ENCODE data around the gene TANC1.

DNA sequence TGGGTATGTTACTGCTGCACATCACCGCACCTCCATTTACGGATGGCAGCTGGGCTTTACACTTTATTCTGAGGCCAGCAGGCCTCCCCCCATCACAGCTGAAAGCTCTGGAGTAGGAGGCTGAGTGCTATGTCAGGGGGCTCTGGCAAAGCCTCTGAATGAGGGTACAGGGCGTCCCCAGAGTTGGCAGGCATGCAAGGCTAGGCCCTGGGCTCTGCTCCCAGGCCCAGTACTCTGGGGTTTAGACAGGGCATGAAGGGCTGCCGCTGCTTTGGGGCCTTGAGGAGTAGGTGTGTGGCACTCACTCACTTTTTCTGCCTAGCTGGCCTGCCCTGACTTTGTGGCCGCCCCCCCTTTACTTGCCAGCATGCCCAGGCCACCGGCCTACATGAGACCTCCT lies 227.3 kb downstream of the TANC1 start:
- TF ChIP-seq POLR2AphosphoS5 (IDR thresholded peaks at IDR 0.05; ENCODE audit: low read depth, low read length) (no peak), TAF1 (IDR thresholded peaks at IDR 0.05; ENCODE audit: borderline replicate concordance, insufficient read depth, low read length) (no peak), SIN3A (IDR thresholded peaks at IDR 0.05; ENCODE audit: borderline replicate concordance, insufficient read depth, low read length) (no peak)
- TF ChIP-seq, protein P1, sequence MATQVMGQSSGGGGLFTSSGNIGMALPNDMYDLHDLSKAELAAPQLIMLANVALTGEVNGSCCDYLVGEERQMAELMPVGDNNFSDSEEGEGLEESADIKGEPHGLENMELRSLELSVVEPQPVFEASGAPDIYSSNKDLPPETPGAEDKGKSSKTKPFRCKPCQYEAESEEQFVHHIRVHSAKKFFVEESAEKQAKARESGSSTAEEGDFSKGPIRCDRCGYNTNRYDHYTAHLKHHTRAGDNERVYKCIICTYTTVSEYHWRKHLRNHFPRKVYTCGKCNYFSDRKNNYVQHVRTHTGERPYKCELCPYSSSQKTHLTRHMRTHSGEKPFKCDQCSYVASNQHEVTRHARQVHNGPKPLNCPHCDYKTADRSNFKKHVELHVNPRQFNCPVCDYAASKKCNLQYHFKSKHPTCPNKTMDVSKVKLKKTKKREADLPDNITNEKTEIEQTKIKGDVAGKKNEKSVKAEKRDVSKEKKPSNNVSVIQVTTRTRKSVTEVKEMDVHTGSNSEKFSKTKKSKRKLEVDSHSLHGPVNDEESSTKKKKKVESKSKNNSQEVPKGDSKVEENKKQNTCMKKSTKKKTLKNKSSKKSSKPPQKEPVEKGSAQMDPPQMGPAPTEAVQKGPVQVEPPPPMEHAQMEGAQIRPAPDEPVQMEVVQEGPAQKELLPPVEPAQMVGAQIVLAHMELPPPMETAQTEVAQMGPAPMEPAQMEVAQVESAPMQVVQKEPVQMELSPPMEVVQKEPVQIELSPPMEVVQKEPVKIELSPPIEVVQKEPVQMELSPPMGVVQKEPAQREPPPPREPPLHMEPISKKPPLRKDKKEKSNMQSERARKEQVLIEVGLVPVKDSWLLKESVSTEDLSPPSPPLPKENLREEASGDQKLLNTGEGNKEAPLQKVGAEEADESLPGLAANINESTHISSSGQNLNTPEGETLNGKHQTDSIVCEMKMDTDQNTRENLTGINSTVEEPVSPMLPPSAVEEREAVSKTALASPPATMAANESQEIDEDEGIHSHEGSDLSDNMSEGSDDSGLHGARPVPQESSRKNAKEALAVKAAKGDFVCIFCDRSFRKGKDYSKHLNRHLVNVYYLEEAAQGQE (IDR thresholded peaks at IDR 0.05; ENCODE audit: insufficient read depth in 1 of 2, low read depth in 2 of 2, low read length in 2 of 2), result no peak

Measured in PFSK-1 (cell line).